NT2/D1 (cell line): Measurements from ENCODE around the gene AFF3.

Experiments
- YY1 ChIP-seq: IDR thresholded peaks from 2 replicates; pipeline ENCODE4 v1.6.1; 2011; ENCODE audit not compliant: insufficient read length, insufficient read depth
- ZNF274 ChIP-seq: IDR thresholded peaks from 2 replicates; pipeline ENCODE4 v1.6.1; 2011; ENCODE audit warnings: mild to moderate bottlenecking, low read depth, low read length

GRCh38 chr2:100146657-100146960, 4.2 kb upstream of the AFF3 start:
- no peak for TF ChIP-seq ZNF274
- TF ChIP-seq YY1, result no peak
